Stromal cell of bone marrow (primary cell): Measurements from ENCODE around the gene ZNF384.
A peak's percentile ranks its signal among the peaks of the same experiment; 100 is the strongest.

ENCODE experiments used
- DNase-seq: peaks from one replicate; pipeline ENCODE4 v3.0.0-alpha.2; 2012; ENCODE audit warnings: low read depth

Gene ZNF384

GRCh38 chr12:6653987-6654386, 35.2 kb downstream of the ZNF384 start:
- no peak for DNase-seq

GRCh38 chr12:6653342-6653741, 35.8 kb downstream of the ZNF384 start:
- DNase-seq: no peak

GRCh38 chr12:6652391-6652790, 36.8 kb downstream of the ZNF384 start:
- no peak for DNase-seq

GRCh38 chr12:6650832-6651231, 38.3 kb downstream of the ZNF384 start:
- DNase-seq: no peak

GRCh38 chr12:6647083-6647604, 42.0 kb downstream of the ZNF384 start, which contains the start of gene ACRBP:
Gene ACRBP, minus strand, starts transcription at chr12:6647432. Its CDS starts 66 bp downstream, at chr12:6647366.
- peak; percentile 29 for DNase-seq

GRCh38 chr12:6646276-6647082, 42.7 kb downstream of the ZNF384 start:
- no peak for DNase-seq

GRCh38 chr12:6644903-6645302, 44.3 kb downstream of the ZNF384 start:
- no peak for DNase-seq

- no peak for DNase-seq
These were observed 44.9 kb downstream of the ZNF384 start for GRCh38 chr12:6644257-6644596.

GRCh38 chr12:6643569-6644256, 45.5 kb downstream of the ZNF384 start:
- DNase-seq: no peak

GRCh38 chr12:6641131-6641530, 48.0 kb downstream of the ZNF384 start:
- DNase-seq: no peak

GRCh38 chr12:6640497-6640896, 48.7 kb downstream of the ZNF384 start:
- no peak for DNase-seq

- no peak for DNase-seq
These were observed 49.9 kb downstream of the ZNF384 start for GRCh38 chr12:6639151-6639801.

- no peak for DNase-seq
These were observed 50.9 kb downstream of the ZNF384 start for GRCh38 chr12:6638305-6638704.

- DNase-seq: no peak
These were observed 53.2 kb downstream of the ZNF384 start, which contains the start of gene LPAR5 for GRCh38 chr12:6635856-6636531. Gene LPAR5, minus strand, starts transcription at chr12:6635959. Its CDS starts 14,711 bp downstream, at chr12:6621248.

GRCh38 chr12:6635375-6635855, 53.8 kb downstream of the ZNF384 start:
- no peak for DNase-seq

GRCh38 chr12:6632026-6632983, 56.9 kb downstream of the ZNF384 start:
- DNase-seq: no peak

GRCh38 chr12:6631549-6631961, 57.6 kb downstream of the ZNF384 start:
- no peak for DNase-seq

GRCh38 chr12:6630736-6631135, 58.4 kb downstream of the ZNF384 start:
- DNase-seq: no peak

- DNase-seq: no peak
These were observed 61.6 kb downstream of the ZNF384 start for GRCh38 chr12:6627616-6628015.

- no peak for DNase-seq
These were observed 62.4 kb downstream of the ZNF384 start for GRCh38 chr12:6626654-6627283.
